ENCODE results near the gene MAST3. TPM values are rescaled to one million over a fixed set of nuclear protein-coding genes. Genes with fewer than 3 reads are reported as not detected.

The MAST3 gene
- total RNA-seq, 1 experiment from 2014 or later = 10.4 TPM

GRCh38 chr19:18160971-18161635, 63.5 kb downstream of the MAST3 start:
- H2BK12ac ChIP-seq (ENCODE audit: insufficient read length, low read depth, low read length) = no peak overlapping the region
- H3K9me3 Mint-ChIP-seq = no peaks in the 10 kb centered on the region
- H2BK15ac ChIP-seq (ENCODE audit: low read depth, low read length) = no peak overlapping the region
- H3K27ac Mint-ChIP-seq = peak overlapping the region in 1 of 3 experiments; percentile 64; a peak in 1 of 7 replicates
- no CpG with 5 or more reads among the region's 66 CpGs for WGBS (ENCODE audit: extremely low coverage, insufficient read length, low lambda C conversion rate)
- H3K4me3 Mint-ChIP-seq = peak overlapping the region in 1 of 2 experiments; percentile 9; a peak in 1 of 5 replicates
- TF ChIP-seq, protein P1, sequence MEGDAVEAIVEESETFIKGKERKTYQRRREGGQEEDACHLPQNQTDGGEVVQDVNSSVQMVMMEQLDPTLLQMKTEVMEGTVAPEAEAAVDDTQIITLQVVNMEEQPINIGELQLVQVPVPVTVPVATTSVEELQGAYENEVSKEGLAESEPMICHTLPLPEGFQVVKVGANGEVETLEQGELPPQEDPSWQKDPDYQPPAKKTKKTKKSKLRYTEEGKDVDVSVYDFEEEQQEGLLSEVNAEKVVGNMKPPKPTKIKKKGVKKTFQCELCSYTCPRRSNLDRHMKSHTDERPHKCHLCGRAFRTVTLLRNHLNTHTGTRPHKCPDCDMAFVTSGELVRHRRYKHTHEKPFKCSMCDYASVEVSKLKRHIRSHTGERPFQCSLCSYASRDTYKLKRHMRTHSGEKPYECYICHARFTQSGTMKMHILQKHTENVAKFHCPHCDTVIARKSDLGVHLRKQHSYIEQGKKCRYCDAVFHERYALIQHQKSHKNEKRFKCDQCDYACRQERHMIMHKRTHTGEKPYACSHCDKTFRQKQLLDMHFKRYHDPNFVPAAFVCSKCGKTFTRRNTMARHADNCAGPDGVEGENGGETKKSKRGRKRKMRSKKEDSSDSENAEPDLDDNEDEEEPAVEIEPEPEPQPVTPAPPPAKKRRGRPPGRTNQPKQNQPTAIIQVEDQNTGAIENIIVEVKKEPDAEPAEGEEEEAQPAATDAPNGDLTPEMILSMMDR (conservative IDR thresholded peaks at IDR 0.05) = peak; percentile 68
- no peak overlapping the region for H2AK5ac ChIP-seq (ENCODE audit: insufficient read length, low read length)
- no peak overlapping the region for H3K9ac ChIP-seq (ENCODE audit: extremely low read depth, insufficient read length, low read length)
- peak; percentile 76 for DNase-seq
- no peak overlapping the region for H2BK120ac ChIP-seq (ENCODE audit: low read depth, low read length, poor library complexity, severe bottlenecking)
- H2BK5ac ChIP-seq (ENCODE audit: insufficient read length, low read length) = no peak overlapping the region
- no peaks in the 10 kb centered on the region for H3K27me3 ChIP-seq (ENCODE audit: insufficient read depth, low read length)
- no peak overlapping the region for H2BK20ac ChIP-seq (ENCODE audit: low read depth, low read length, poor library complexity, severe bottlenecking)
- peaks cover 3% of the 10 kb centered on the region for H3K23me2 ChIP-seq (ENCODE audit: insufficient read length, low read depth, low read length, poor library complexity, severe bottlenecking)
- H3T11ph ChIP-seq (ENCODE audit: low read length) = no peak overlapping the region
- H3K23ac ChIP-seq (ENCODE audit: insufficient read length, low read depth, low read length) = no peak overlapping the region
- H3K27ac ChIP-seq (ENCODE audit: insufficient read length, low read depth, low read length) = no peak overlapping the region
- H3K79me2 ChIP-seq (ENCODE audit: insufficient read depth, low read length) = no peaks in the 10 kb centered on the region
- H3K4me1 Mint-ChIP-seq = peaks cover 4 to 21% of the 10 kb centered on the region in 2 experiments; a peak in 2 of 4 replicates
- H3K4ac ChIP-seq (ENCODE audit: low read depth, low read length) = no peak overlapping the region
- no peak overlapping the region for H3K56ac ChIP-seq (ENCODE audit: insufficient read length, low read depth, low read length)
- no peak overlapping the region for H4K91ac ChIP-seq (ENCODE audit: insufficient read length, low read depth, low read length)
- no peaks in the 10 kb centered on the region for H4K20me1 ChIP-seq (ENCODE audit: control insufficient read depth, insufficient read depth, insufficient read length)
- H2AFZ ChIP-seq (ENCODE audit: low read length) = no peak overlapping the region
- no peak overlapping the region for H4K5ac ChIP-seq (ENCODE audit: insufficient read length, low read depth, low read length)
- H3K4me2 ChIP-seq (ENCODE audit: insufficient read depth, insufficient read length, low read length) = peak overlapping the region; percentile 45
- H4K8ac ChIP-seq (replicated peaks; ENCODE audit: insufficient read length, low read depth, low read length) = peak overlapping the region; percentile 19
- H3K4me1 ChIP-seq (ENCODE audit: insufficient read depth, low read length) = 0 out of 2 replicates have a peak, but pooled peaks cover 2% of the 10 kb centered on the region
- H3K18ac ChIP-seq (ENCODE audit: insufficient read length, low read depth, low read length) = no peak overlapping the region
- H3K9me3 ChIP-seq (ENCODE audit: control insufficient read depth, low read depth, low read length) = no peaks in the 10 kb centered on the region
- no peaks in the 10 kb centered on the region for H3K27me3 Mint-ChIP-seq (ENCODE audit: low read depth)
- no peaks in the 10 kb centered on the region for H3K79me1 ChIP-seq (ENCODE audit: insufficient read depth, low read depth, low read length, poor library complexity, severe bottlenecking)
- peak overlapping the region; percentile 38 for H3K14ac ChIP-seq (ENCODE audit: insufficient read depth, low read length)
- peaks cover 24 to 40% (median 37%) of the 10 kb centered on the region in 3 experiments; a peak in 6 of 7 replicates for H3K36me3 Mint-ChIP-seq (ENCODE audit: insufficient read depth in 1 of 3, low read depth in 3 of 3)

All from H9 (cell line).